ENCODE results near the gene FNBP1L.

FNBP1L gene

DNA sequence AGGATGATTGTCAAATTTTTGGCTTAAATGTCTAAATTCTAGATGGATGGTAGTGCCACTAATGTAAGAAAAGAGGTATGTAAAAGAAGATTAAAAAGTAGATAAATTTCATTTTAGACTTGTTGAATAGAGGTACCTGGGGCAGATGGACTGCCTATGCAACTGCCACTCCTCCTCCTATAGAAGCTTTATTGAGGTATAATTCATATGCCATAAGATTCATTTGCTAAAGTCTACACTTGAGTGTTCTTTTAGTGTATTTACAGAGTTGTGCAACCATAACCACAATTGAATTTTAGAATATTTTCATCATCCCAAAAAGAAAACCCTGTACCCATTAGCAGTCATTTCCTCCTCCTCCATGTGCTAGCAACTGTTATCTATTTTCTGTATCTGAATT lies 70.6 kb downstream of the FNBP1L start:
- no peak overlapping the region for H3K4me2 ChIP-seq (ENCODE audit: low read length)
- no peak for TF ChIP-seq EZH2 (IDR thresholded peaks at IDR 0.05; ENCODE audit: borderline replicate concordance, low read length)
- TF ChIP-seq, protein P1, sequence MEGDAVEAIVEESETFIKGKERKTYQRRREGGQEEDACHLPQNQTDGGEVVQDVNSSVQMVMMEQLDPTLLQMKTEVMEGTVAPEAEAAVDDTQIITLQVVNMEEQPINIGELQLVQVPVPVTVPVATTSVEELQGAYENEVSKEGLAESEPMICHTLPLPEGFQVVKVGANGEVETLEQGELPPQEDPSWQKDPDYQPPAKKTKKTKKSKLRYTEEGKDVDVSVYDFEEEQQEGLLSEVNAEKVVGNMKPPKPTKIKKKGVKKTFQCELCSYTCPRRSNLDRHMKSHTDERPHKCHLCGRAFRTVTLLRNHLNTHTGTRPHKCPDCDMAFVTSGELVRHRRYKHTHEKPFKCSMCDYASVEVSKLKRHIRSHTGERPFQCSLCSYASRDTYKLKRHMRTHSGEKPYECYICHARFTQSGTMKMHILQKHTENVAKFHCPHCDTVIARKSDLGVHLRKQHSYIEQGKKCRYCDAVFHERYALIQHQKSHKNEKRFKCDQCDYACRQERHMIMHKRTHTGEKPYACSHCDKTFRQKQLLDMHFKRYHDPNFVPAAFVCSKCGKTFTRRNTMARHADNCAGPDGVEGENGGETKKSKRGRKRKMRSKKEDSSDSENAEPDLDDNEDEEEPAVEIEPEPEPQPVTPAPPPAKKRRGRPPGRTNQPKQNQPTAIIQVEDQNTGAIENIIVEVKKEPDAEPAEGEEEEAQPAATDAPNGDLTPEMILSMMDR (IDR thresholded peaks at IDR 0.05; ENCODE audit: low read length): no peak
- H3K27me3 ChIP-seq (ENCODE audit: insufficient read depth, low read length): no peaks in the 10 kb centered on the region
- H3K4me3 ChIP-seq (ENCODE audit: low read depth, low read length, poor library complexity, severe bottlenecking): no peak overlapping the region
- no peaks in the 10 kb centered on the region for H3K9me3 ChIP-seq (ENCODE audit: low read length)
- H3K9ac ChIP-seq (ENCODE audit: low read length): no peak overlapping the region
- H3K27ac ChIP-seq (ENCODE audit: low read depth, low read length, poor library complexity, severe bottlenecking): no peak overlapping the region
- no peaks in the 10 kb centered on the region for H3F3A ChIP-seq (ENCODE audit: insufficient read depth, low read length)
- no peaks in the 10 kb centered on the region for H3K4me1 ChIP-seq (ENCODE audit: insufficient read depth, low read length, severe bottlenecking)
- no peaks in the 10 kb centered on the region for H4K20me1 ChIP-seq (ENCODE audit: insufficient read depth, low read length)
- no peak overlapping the region for H2AFZ ChIP-seq (ENCODE audit: low read length)
- no peaks in the 10 kb centered on the region for H3K9me2 ChIP-seq (ENCODE audit: low read depth, low read length)
- no peaks in the 10 kb centered on the region for H3K79me2 ChIP-seq (ENCODE audit: insufficient read depth, low read length)
- no peaks in the 10 kb centered on the region for H3K36me3 ChIP-seq (ENCODE audit: insufficient read depth, low read length)

DNA sequence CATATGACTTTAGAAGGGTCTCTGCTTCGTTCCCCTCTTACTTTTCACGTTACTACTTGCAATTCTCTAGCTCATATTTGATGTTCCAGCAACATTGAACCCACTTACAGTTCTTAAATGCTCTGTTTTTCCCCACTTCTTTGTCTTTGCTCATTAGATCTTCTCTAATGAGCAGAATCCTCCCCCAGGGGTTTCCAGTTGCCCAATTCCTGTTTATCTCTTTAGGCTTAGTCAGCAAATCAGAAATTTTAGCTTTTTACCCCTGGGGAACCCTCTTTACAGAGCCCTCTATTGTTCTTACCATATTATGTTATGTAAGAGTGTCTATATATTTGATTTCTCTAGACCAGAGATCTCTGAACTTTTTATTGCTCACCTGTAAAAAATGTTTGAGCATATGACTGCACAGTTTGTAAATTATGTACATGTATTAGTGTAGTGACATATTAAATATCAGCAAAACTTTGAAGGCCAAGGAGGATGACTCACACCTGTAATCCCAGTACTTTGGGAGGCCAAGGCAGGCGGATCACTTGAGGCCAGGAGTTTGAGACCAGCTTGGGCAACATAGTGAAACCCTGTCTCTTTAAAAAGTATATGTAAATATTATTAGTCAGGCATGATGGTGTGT lies 71.4 kb downstream of the FNBP1L start:
- Histone ChIP-seq H3K79me2 (ENCODE audit: insufficient read depth, low read length) (no peaks in the 10 kb centered on the region), H2AFZ (ENCODE audit: low read length) (no peak overlapping the region), H3K27ac (ENCODE audit: low read depth, low read length, poor library complexity, severe bottlenecking) (no peak overlapping the region), H3K4me3 (ENCODE audit: low read depth, low read length, poor library complexity, severe bottlenecking) (no peak overlapping the region), H3K9me2 (ENCODE audit: low read depth, low read length) (no peaks in the 10 kb centered on the region), H3K36me3 (ENCODE audit: insufficient read depth, low read length) (no peaks in the 10 kb centered on the region), H3K9ac (ENCODE audit: low read length) (no peak overlapping the region), H3K4me1 (ENCODE audit: insufficient read depth, low read length, severe bottlenecking) (no peaks in the 10 kb centered on the region), H3F3A (ENCODE audit: insufficient read depth, low read length) (no peaks in the 10 kb centered on the region), H3K9me3 (ENCODE audit: low read length) (no peaks in the 10 kb centered on the region), H4K20me1 (ENCODE audit: insufficient read depth, low read length) (no peaks in the 10 kb centered on the region), H3K4me2 (ENCODE audit: low read length) (no peak overlapping the region), H3K27me3 (ENCODE audit: insufficient read depth, low read length) (no peaks in the 10 kb centered on the region)
- TF ChIP-seq, protein P1 (IDR thresholded peaks at IDR 0.05; ENCODE audit: low read length): no peak
- no peak for TF ChIP-seq EZH2 (IDR thresholded peaks at IDR 0.05; ENCODE audit: borderline replicate concordance, low read length)

DNA sequence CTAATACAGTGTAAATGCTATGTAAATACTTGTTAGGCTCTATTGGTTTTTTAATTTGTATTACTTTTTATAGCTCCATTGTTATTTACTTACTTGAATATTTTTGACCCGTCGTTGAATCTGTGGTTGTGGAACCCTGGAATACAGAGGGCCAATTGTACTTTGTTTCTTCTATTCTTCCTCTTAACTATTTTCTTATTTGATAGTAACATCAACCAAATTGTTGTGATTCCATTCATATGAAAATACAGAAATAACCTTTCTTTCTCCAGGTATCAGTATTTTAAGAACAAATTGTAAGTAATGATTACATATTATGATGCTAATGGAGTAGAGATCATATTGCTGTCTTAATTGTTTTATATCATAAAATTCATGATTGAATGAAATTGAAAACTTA lies 73.7 kb downstream of the FNBP1L start:
- Histone ChIP-seq H3K9me2 (ENCODE audit: low read depth, low read length) (no peaks in the 10 kb centered on the region), H3K27ac (ENCODE audit: low read depth, low read length, poor library complexity, severe bottlenecking) (no peak overlapping the region), H2AFZ (ENCODE audit: low read length) (no peak overlapping the region), H3F3A (ENCODE audit: insufficient read depth, low read length) (no peaks in the 10 kb centered on the region), H3K9me3 (ENCODE audit: low read length) (no peaks in the 10 kb centered on the region), H4K20me1 (ENCODE audit: insufficient read depth, low read length) (no peaks in the 10 kb centered on the region), H3K9ac (ENCODE audit: low read length) (no peak overlapping the region), H3K79me2 (ENCODE audit: insufficient read depth, low read length) (no peaks in the 10 kb centered on the region), H3K36me3 (ENCODE audit: insufficient read depth, low read length) (no peaks in the 10 kb centered on the region), H3K27me3 (ENCODE audit: insufficient read depth, low read length) (no peaks in the 10 kb centered on the region), H3K4me2 (ENCODE audit: low read length) (no peak overlapping the region), H3K4me3 (ENCODE audit: low read depth, low read length, poor library complexity, severe bottlenecking) (no peak overlapping the region), H3K4me1 (ENCODE audit: insufficient read depth, low read length, severe bottlenecking) (no peaks in the 10 kb centered on the region)
- no peak for TF ChIP-seq EZH2 (IDR thresholded peaks at IDR 0.05; ENCODE audit: borderline replicate concordance, low read length)
- TF ChIP-seq, protein P1 (IDR thresholded peaks at IDR 0.05; ENCODE audit: low read length): no peak
